ENCODE results near the gene GPR17. TPM values are rescaled to one million over a fixed set of nuclear protein-coding genes. Genes with fewer than 3 reads are reported as not detected.

GPR17 gene
- total RNA-seq, 2 experiments from 2014 or later = not detected

DNA sequence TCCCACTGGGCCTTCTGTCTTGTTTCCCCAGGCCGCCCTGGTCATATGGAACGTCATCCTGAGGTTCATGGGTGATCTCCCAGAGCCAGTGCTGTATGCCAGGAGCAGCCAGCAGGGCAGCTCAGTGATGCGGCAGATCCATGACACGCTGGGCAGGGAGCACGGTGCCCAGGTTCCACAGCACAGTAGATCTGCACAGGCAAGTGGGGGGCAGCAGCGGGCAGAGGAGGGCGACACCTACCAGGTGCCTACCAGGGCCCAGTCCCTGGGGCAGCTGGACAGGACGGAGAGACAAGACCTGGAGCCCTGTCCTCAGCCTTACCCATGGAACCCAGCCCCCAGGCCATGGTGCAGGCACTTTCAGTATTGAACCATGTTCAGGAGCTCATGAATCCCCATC, 36.1 kb upstream of the GPR17 start:
- H3K27ac Mint-ChIP-seq = no peak overlapping the region
- no peaks in the 10 kb centered on the region for H3K27me3 Mint-ChIP-seq
- DNase-seq = no peak
- H3K9me3 Mint-ChIP-seq = peaks cover 9% of the 10 kb centered on the region
- peaks cover 5% of the 10 kb centered on the region for H3K4me1 Mint-ChIP-seq
- peaks cover 3% of the 10 kb centered on the region for H3K36me3 Mint-ChIP-seq
- H3K4me3 Mint-ChIP-seq = no peak overlapping the region

DNA sequence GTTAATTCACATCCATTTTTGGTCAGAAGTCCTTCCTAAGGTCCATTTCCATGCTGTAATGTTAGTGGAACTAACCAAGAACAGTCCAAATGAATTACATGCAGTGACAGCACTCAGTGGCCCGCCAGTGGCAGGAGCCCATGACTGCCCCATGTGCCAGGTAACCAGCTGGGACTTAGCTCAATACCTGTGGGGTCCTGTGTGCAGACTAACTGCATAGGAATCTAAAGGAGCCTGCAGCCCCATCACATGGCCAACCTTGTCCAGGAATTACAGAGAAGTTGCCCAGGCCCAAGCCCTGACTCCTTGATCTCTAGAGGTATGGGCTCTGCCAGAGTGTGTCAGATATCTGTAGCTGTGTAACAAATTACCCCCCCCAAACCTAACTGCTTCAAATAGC, 35.4 kb upstream of the GPR17 start:
- no peak for DNase-seq
- Mint-ChIP-seq H3K27me3 (no peaks in the 10 kb centered on the region), H3K36me3 (peaks cover 3% of the 10 kb centered on the region), H3K4me3 (no peak overlapping the region), H3K9me3 (peaks cover 9% of the 10 kb centered on the region), H3K4me1 (peaks cover 5% of the 10 kb centered on the region), H3K27ac (no peak overlapping the region)

DNA sequence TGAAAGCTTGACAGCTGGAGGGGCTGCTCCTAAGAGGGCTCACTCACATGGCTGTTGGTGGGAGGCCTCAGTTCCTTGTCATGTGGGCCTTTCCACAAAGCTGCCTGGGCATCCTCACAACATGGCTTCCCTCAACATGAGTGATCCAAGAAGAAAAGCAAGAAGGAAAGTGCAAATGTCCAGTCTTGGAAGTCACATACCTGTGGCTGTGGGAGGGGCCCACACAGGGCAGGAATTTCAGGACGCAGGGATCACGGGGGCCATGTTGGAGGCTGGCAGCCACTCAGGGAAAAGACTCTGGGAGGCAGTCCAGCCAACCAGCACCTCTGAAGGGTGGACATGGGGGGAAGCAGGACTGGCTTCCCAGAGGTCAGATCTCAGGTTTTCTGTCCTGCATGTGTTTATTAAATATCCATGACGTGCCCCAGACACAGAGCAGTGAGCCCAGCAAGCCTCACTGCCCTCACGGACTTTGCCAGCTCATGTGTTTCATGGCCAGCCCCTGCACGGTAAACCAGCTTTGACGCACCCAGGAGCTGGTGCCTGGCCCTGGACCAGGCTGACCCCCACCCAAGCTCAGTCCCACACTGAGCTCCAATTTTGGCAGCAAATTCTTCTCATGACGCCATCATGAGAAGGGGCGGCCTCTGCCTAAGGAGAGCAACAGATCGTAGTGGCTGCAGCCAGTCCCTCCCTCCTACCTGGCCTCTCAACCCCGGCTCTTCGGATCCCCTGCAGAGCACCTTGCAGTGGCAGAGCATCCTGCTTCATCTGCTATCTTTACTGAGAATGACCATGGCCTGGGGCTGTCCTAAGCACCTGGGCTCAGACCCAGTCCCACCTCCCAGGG, 34.7 kb upstream of the GPR17 start:
- Mint-ChIP-seq H3K4me1 (peaks cover 12% of the 10 kb centered on the region), H3K36me3 (peaks cover 3% of the 10 kb centered on the region), H3K4me3 (no peak overlapping the region), H3K27ac (no peak overlapping the region), H3K9me3 (peaks cover 9% of the 10 kb centered on the region), H3K27me3 (no peaks in the 10 kb centered on the region)
- DNase-seq = no peak

DNA sequence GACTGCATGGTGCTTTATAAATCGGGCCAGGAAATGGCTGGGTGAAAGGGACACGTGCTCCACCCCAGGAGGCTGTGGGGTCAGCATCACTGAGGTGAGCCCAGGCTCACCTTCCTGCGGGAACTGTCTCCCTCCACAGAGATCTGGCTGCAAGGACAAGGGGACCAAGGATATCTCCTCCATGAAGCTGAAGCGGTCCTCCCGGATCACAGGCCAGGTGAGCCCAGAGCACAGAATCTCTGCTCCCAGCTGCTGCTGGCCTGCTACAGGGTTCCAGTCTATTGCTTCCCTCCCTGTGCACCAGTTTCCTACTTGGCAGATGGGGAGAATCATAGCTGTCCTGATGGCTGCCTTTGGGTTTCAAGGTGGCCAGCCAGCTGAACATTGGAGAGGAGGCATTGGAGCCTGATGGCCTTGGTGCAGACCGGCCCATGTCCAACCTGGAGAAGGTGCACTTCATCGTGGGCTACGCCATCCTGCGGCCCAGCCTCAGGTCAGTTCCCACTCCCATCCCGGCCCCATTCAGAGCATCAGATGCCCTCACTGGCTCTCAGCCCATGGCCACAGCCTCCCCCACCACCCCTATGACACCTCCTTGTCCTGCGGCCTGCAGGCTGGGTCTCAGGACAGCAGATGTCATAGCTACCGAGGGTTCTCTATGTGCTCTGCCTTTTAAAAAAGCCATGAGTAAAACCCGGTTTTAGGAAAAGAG, 33.7 kb upstream of the GPR17 start:
- DNase-seq = no peak
- Mint-ChIP-seq H3K4me1 (peaks cover 18% of the 10 kb centered on the region), H3K9me3 (peaks cover 9% of the 10 kb centered on the region), H3K27me3 (no peaks in the 10 kb centered on the region), H3K4me3 (no peak overlapping the region), H3K27ac (no peak overlapping the region), H3K36me3 (peaks cover 3% of the 10 kb centered on the region)

DNA sequence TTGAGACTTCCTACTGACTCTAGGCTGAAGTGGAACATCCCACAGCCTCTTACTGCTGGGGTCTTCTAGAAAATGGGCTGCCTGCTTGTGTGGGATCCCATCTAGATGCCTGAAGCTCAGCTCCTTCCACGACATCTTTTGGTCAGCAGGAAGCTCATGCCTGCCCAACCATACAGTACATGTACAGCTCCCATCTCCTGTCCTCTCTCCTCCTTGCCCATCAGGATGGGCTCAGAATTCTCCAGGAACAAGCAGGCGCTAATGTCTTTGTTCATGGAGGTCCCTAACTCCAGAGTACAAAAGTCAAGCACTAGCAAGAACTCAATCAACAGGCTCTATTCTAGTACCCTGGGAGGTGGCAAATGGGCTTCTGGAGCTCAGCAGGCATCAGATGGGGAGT, 31.7 kb upstream of the GPR17 start:
- H3K4me1 Mint-ChIP-seq = peaks cover 18% of the 10 kb centered on the region

DNA sequence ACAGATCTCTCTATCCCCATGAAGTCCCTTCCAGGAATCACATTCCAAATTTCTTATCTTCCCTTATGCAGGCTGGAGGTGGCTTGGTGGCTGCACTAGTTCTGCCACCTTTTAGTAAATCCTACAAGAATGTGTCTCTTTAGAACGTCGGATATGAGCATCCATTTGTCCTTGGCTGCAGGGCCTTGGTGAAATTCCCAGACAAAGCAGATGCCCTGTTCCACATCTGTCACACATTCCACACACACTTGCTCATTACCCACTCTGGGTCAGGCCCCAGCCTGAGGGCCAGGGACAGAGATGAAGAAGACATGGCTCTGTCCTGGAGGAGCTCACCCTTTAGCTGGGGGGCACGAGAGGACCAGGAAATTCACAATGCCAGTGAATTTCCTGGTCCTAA, 31.2 kb upstream of the GPR17 start:
- H3K36me3 Mint-ChIP-seq = peaks cover 3% of the 10 kb centered on the region
- H3K4me3 Mint-ChIP-seq = no peak overlapping the region
- H3K4me1 Mint-ChIP-seq = peaks cover 14% of the 10 kb centered on the region
- H3K9me3 Mint-ChIP-seq = peaks cover 9% of the 10 kb centered on the region
- H3K27me3 Mint-ChIP-seq = no peaks in the 10 kb centered on the region
- no peak overlapping the region for H3K27ac Mint-ChIP-seq
- DNase-seq = no peak

More for the DNA sequence above, 31.7 kb upstream of the GPR17 start:
- DNase-seq = no peak
- Mint-ChIP-seq H3K27ac (no peak overlapping the region), H3K4me3 (no peak overlapping the region), H3K9me3 (peaks cover 9% of the 10 kb centered on the region), H3K27me3 (no peaks in the 10 kb centered on the region), H3K36me3 (peaks cover 3% of the 10 kb centered on the region)

DNA sequence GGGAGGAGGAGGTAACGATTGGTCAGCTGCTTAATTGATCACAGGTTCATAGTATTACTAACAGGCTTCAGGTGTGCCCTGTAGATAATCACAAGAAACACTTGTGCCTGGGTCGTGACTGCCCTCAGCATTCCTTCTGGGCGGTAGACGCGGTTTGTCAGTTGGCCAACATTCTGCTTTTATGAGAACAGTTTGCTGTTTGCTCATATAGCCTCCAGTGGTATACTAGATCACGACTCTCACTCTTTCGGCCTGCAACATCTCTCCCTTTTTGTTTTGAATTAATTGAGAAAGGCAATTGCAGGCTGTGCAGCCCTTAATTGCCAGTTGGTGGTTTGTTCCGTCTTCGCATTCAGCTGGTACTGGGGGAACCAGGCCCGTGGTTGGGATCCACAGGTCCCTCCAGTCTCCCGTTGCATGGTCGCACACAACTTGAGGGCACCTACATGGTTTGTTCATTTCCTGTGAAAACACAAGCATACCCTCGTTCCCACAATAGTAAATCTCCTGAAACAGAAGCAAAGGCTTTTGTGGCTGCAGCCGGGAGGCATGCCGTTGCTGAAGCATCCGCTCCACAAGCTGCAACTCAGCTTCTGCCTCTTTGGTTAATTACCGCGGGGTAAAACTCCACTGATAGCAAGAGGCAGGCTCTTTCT, 30.3 kb upstream of the GPR17 start:
- H3K4me3 Mint-ChIP-seq = peak overlapping the region; percentile 20
- no peak for DNase-seq
- H3K4me1 Mint-ChIP-seq = peaks cover 13% of the 10 kb centered on the region
- peaks cover 9% of the 10 kb centered on the region for H3K9me3 Mint-ChIP-seq
- H3K27me3 Mint-ChIP-seq = no peaks in the 10 kb centered on the region
- no peak overlapping the region for H3K27ac Mint-ChIP-seq
- H3K36me3 Mint-ChIP-seq = peaks cover 3% of the 10 kb centered on the region

DNA sequence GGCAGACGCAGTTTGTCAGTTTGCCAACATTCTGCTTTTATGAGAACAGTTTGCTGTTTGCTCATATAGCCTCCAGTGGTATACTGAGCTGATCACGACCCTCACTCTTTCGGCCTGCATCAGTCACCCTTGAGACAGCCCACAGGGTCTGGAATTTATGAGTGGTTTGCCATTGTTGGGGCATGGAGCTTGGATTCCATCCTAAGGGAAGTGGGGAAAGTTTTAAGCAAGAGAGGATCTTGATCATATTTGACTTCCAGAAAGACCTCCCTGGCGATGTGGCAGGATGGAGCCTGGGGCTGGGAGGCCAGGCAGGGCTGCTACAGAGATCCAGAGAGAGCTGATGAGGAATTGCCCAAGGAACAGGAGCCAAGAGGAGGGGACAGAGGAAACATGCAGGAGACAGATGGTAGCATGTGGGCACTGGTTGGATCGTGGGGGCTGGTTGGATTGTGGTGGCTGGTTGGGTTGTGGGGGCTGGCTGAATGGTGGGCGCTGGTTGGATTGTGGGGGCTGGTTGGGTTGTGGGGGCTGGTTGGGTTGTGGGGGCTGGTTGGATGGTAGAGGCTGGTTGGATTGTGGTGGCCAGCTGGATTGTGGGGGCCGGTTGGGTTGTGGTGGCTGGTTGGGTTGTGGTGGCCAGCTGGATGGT, 27.3 kb upstream of the GPR17 start:
- no peak for DNase-seq
- Mint-ChIP-seq H3K4me1 (peaks cover 13% of the 10 kb centered on the region), H3K36me3 (no peaks in the 10 kb centered on the region), H3K27ac (no peak overlapping the region), H3K27me3 (no peaks in the 10 kb centered on the region), H3K4me3 (no peak overlapping the region), H3K9me3 (peaks cover 4% of the 10 kb centered on the region)

DNA sequence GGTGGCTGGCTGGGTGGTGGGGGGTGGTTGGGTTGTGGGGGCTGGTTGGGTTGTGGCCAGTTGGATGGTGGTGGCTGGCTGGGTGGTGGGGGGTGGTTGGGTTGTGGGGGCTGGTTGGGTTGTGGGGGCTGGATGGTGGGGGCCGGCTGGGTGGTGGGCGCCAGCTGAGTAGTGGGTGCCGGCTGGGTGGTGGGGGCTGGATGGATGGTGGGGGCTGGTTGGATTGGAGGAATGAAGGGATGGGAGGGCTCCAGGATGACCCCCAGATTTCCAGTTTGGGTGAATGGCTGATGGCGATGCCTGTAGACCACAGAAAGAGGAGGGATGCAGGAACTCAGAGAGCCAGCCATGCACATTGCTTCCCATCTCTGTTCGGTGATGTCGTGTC, 26.8 kb upstream of the GPR17 start:
- H3K9me3 Mint-ChIP-seq = no peaks in the 10 kb centered on the region
- H3K27me3 Mint-ChIP-seq = no peaks in the 10 kb centered on the region

DNA sequence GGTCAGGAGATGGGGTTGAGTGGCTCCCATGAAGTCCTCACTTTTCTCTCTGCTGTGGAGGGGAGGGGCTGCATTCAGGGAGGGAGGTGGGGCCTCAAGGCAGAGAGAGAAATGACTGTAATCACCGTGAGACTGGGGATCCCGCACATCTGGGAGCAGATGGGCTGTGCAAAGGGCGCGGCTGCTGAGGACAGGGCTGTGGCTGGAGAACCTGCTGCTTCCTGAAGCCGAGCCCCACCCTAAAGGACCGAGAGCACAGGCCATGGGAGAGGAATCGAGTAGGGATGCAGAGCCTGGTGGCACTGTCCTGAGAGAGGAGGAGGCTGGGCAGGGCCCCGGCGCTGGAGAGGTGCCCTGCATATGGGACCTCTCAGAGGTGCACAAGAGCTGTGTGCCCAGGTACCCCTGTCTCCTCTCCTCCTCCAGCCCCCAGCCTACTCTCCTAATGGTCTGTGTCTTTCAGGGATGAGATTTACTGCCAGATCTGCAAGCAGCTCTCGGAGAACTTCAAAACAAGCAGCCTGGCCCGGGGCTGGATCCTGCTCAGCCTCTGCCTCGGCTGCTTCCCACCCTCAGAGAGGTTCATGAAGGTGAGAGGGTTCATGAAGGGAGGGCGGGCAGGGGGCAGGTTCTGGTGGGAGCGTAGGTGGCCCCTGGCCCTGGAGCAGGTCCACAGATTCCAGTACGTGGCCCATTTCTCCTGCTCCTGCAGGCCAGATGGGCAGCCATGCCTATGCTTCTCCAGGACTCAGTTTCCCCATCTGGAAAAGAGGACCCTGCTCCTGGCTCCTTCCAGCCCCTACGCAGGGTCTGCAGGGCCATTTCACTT, 25.9 kb upstream of the GPR17 start:
- peaks cover 13% of the 10 kb centered on the region for H3K4me1 Mint-ChIP-seq

More for the DNA sequence above, 26.8 kb upstream of the GPR17 start:
- no peaks in the 10 kb centered on the region for H3K36me3 Mint-ChIP-seq
- H3K4me1 Mint-ChIP-seq = peaks cover 13% of the 10 kb centered on the region
- H3K4me3 Mint-ChIP-seq = no peak overlapping the region
- no peak overlapping the region for H3K27ac Mint-ChIP-seq
- no peak for DNase-seq

DNA sequence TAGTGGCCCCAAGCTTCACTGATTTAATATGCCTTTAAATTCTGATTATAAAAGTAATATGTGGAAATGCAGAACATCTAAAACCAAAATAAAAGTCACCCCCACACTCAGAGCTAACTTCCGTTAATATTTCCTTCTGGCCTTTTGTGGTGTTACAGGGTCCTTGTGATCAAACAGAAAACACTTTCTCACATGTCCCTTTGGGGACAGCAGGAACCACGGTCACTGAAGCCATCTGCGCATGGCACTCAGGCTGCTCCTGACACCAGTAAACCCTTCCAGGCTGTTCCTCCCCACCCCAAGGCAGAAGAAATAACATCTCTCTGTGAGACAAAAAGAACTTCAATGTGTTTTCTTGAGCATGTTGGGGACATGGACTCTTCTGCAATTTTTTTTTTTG, 25.1 kb upstream of the GPR17 start:
- H3K4me1 Mint-ChIP-seq = peaks cover 10% of the 10 kb centered on the region
- no peaks in the 10 kb centered on the region for H3K9me3 Mint-ChIP-seq
- no peaks in the 10 kb centered on the region for H3K27me3 Mint-ChIP-seq
- H3K27ac Mint-ChIP-seq = no peak overlapping the region
- H3K4me3 Mint-ChIP-seq = no peak overlapping the region
- H3K36me3 Mint-ChIP-seq = no peaks in the 10 kb centered on the region
- DNase-seq = no peak

More for the DNA sequence above, 25.9 kb upstream of the GPR17 start:
- H3K9me3 Mint-ChIP-seq = no peaks in the 10 kb centered on the region
- no peak overlapping the region for H3K4me3 Mint-ChIP-seq
- no peaks in the 10 kb centered on the region for H3K36me3 Mint-ChIP-seq
- H3K27ac Mint-ChIP-seq = no peak overlapping the region
- no peaks in the 10 kb centered on the region for H3K27me3 Mint-ChIP-seq
- DNase-seq = no peak

DNA sequence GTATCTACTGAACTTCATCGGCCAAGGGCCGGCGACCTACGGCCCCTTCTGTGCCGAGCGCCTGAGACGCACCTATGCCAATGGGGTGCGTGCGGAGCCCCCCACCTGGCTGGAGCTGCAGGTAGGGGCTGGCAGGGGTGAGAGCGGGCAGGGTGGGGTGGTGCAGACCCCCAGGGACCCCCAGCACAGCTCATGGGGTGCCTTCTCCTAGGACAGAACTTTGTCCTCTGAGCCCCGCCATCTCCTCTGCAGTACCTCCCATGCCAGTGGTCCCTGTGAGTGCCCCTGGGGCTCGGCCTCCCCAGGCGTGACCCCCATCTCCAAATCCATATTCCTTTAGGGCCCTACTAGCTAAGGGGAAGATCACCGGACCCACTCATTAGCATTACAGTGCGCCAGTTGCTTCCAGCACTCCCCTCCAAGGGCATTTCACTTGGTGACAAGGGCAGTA, 23.9 kb upstream of the GPR17 start:
- Mint-ChIP-seq H3K9me3 (no peaks in the 10 kb centered on the region), H3K4me3 (no peak overlapping the region), H3K36me3 (no peaks in the 10 kb centered on the region), H3K27ac (no peak overlapping the region), H3K27me3 (no peaks in the 10 kb centered on the region), H3K4me1 (no peaks in the 10 kb centered on the region)
- DNase-seq = no peak

DNA sequence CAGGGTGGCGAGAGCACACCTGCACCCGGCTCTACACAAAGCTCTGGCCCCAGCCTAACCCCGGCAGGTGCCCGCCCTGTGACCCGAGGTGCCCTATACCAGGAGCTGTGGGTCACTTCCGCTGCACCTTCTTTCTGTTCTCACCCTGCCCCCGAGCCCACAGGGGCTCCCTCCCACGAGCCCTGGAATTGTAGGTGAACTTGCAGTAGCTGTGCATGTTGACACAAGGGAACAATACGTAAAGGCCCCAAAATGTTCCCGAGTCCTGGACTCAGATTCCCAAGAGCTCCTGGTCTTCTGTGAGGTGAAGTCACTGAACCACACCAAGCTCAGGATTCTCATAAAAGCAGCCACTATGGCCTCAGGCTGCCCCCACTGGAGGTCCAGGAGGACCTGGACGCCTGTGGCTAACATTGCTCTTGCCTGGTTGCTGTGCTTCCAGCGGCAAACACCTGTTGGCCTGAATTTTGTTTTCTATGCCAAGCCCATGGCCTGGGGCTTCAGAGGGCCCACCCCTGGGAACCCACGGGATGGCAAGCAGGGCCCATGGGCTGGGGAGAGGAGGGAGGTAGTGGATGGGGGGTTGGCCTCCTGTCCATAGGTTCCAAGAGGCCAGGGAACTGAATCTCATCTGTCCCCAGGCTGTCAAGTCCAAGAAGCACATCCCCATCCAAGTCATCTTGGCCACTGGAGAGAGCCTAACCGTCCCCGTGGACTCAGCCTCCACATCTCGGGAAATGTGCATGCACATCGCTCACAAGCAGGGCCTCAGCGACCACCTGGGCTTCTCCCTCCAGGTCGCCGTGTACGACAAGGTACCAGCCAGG, 23.2 kb upstream of the GPR17 start:
- Mint-ChIP-seq H3K36me3 (no peaks in the 10 kb centered on the region), H3K27ac (no peak overlapping the region), H3K4me3 (no peak overlapping the region), H3K27me3 (no peaks in the 10 kb centered on the region), H3K9me3 (no peaks in the 10 kb centered on the region), H3K4me1 (no peaks in the 10 kb centered on the region)
- no peak for DNase-seq
